ENCODE results near the gene GALNT17.

DNA sequence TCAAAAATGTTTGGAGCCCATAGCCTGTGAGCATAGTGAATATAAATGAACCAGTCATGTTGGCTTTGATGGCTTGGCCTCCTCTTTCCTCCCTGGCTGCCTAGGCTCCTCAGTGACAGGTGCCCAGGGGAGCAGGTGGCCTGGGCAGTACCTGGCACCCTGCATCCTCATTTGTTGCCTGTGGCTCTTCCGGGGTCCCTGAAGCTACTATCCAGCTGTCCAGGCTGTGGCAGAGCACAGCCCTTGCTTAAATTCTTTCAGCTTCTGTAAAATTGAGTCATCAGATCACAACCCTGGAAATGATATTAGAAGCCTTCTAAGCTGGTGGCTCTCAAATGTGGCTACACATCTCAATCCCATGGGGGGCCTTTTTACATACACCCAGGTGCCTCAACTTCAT is 525.4 kb downstream of the GALNT17 start:
- TF ChIP-seq, protein P1, sequence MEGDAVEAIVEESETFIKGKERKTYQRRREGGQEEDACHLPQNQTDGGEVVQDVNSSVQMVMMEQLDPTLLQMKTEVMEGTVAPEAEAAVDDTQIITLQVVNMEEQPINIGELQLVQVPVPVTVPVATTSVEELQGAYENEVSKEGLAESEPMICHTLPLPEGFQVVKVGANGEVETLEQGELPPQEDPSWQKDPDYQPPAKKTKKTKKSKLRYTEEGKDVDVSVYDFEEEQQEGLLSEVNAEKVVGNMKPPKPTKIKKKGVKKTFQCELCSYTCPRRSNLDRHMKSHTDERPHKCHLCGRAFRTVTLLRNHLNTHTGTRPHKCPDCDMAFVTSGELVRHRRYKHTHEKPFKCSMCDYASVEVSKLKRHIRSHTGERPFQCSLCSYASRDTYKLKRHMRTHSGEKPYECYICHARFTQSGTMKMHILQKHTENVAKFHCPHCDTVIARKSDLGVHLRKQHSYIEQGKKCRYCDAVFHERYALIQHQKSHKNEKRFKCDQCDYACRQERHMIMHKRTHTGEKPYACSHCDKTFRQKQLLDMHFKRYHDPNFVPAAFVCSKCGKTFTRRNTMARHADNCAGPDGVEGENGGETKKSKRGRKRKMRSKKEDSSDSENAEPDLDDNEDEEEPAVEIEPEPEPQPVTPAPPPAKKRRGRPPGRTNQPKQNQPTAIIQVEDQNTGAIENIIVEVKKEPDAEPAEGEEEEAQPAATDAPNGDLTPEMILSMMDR (conservative IDR thresholded peaks at IDR 0.05; ENCODE audit: low read depth in 2 of 2) = no peak
- TF ChIP-seq, protein P2, sequence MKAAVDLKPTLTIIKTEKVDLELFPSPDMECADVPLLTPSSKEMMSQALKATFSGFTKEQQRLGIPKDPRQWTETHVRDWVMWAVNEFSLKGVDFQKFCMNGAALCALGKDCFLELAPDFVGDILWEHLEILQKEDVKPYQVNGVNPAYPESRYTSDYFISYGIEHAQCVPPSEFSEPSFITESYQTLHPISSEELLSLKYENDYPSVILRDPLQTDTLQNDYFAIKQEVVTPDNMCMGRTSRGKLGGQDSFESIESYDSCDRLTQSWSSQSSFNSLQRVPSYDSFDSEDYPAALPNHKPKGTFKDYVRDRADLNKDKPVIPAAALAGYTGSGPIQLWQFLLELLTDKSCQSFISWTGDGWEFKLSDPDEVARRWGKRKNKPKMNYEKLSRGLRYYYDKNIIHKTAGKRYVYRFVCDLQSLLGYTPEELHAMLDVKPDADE (IDR thresholded peaks at IDR 0.05) = no peak
- TF ChIP-seq JUNB (IDR thresholded peaks at IDR 0.05; ENCODE audit: unreplicated experiment) = no peak
- no peak for TF ChIP-seq EZH2 (IDR thresholded peaks at IDR 0.05; ENCODE audit: low read depth, unreplicated experiment)
- no peak for TF ChIP-seq EZH2phosphoT487 (IDR thresholded peaks at IDR 0.05; ENCODE audit: unreplicated experiment)
- no peak for TF ChIP-seq CREB1 (CRISPR knock-in tag; IDR thresholded peaks at IDR 0.05; ENCODE audit: low read depth)
- no peak for TF ChIP-seq POLR2AphosphoS5 (IDR thresholded peaks at IDR 0.05; ENCODE audit: low read depth)
- TF ChIP-seq, protein P3, sequence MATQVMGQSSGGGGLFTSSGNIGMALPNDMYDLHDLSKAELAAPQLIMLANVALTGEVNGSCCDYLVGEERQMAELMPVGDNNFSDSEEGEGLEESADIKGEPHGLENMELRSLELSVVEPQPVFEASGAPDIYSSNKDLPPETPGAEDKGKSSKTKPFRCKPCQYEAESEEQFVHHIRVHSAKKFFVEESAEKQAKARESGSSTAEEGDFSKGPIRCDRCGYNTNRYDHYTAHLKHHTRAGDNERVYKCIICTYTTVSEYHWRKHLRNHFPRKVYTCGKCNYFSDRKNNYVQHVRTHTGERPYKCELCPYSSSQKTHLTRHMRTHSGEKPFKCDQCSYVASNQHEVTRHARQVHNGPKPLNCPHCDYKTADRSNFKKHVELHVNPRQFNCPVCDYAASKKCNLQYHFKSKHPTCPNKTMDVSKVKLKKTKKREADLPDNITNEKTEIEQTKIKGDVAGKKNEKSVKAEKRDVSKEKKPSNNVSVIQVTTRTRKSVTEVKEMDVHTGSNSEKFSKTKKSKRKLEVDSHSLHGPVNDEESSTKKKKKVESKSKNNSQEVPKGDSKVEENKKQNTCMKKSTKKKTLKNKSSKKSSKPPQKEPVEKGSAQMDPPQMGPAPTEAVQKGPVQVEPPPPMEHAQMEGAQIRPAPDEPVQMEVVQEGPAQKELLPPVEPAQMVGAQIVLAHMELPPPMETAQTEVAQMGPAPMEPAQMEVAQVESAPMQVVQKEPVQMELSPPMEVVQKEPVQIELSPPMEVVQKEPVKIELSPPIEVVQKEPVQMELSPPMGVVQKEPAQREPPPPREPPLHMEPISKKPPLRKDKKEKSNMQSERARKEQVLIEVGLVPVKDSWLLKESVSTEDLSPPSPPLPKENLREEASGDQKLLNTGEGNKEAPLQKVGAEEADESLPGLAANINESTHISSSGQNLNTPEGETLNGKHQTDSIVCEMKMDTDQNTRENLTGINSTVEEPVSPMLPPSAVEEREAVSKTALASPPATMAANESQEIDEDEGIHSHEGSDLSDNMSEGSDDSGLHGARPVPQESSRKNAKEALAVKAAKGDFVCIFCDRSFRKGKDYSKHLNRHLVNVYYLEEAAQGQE (IDR thresholded peaks at IDR 0.05; ENCODE audit: unreplicated experiment) = no peak
- TF ChIP-seq ZNF114 (CRISPR knock-in tag; IDR thresholded peaks at IDR 0.05) = no peak
- TF ChIP-seq STAT1 (IDR thresholded peaks at IDR 0.05; ENCODE audit: unreplicated experiment) = no peak
- TF ChIP-seq, protein P4, sequence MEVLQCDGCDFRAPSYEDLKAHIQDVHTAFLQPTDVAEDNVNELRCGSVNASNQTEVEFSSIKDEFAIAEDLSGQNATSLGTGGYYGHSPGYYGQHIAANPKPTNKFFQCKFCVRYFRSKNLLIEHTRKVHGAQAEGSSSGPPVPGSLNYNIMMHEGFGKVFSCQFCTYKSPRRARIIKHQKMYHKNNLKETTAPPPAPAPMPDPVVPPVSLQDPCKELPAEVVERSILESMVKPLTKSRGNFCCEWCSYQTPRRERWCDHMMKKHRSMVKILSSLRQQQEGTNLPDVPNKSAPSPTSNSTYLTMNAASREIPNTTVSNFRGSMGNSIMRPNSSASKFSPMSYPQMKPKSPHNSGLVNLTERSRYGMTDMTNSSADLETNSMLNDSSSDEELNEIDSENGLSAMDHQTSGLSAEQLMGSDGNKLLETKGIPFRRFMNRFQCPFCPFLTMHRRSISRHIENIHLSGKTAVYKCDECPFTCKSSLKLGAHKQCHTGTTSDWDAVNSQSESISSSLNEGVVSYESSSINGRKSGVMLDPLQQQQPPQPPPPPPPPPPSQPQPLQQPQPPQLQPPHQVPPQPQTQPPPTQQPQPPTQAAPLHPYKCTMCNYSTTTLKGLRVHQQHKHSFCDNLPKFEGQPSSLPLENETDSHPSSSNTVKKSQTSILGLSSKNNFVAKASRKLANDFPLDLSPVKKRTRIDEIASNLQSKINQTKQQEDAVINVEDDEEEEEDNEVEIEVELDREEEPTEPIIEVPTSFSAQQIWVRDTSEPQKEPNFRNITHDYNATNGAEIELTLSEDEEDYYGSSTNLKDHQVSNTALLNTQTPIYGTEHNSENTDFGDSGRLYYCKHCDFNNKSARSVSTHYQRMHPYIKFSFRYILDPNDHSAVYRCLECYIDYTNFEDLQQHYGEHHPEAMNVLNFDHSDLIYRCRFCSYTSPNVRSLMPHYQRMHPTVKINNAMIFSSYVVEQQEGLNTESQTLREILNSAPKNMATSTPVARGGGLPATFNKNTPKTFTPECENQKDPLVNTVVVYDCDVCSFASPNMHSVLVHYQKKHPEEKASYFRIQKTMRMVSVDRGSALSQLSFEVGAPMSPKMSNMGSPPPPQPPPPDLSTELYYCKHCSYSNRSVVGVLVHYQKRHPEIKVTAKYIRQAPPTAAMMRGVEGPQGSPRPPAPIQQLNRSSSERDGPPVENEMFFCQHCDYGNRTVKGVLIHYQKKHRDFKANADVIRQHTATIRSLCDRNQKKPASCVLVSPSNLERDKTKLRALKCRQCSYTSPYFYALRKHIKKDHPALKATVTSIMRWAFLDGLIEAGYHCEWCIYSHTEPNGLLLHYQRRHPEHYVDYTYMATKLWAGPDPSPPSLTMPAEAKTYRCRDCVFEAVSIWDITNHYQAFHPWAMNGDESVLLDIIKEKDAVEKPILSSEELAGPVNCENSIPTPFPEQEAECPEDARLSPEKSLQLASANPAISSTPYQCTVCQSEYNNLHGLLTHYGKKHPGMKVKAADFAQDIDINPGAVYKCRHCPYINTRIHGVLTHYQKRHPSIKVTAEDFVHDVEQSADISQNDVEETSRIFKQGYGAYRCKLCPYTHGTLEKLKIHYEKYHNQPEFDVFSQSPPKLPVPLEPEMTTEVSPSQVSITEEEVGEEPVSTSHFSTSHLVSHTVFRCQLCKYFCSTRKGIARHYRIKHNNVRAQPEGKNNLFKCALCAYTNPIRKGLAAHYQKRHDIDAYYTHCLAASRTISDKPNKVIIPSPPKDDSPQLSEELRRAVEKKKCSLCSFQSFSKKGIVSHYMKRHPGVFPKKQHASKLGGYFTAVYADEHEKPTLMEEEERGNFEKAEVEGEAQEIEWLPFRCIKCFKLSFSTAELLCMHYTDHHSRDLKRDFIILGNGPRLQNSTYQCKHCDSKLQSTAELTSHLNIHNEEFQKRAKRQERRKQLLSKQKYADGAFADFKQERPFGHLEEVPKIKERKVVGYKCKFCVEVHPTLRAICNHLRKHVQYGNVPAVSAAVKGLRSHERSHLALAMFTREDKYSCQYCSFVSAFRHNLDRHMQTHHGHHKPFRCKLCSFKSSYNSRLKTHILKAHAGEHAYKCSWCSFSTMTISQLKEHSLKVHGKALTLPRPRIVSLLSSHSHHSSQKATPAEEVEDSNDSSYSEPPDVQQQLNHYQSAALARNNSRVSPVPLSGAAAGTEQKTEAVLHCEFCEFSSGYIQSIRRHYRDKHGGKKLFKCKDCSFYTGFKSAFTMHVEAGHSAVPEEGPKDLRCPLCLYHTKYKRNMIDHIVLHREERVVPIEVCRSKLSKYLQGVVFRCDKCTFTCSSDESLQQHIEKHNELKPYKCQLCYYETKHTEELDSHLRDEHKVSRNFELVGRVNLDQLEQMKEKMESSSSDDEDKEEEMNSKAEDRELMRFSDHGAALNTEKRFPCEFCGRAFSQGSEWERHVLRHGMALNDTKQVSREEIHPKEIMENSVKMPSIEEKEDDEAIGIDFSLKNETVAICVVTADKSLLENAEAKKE (CRISPR knock-in tag; IDR thresholded peaks at IDR 0.05) = no peak

Measured in GM23338 (cell line).